LNCAP (cell line): Measurements from ENCODE around the gene MMP24.

ENCODE experiments used
- CTCF ChIP-seq: fragments of 450-650 bp; IDR thresholded peaks from 2 replicates; pipeline ENCODE4 v1.5.1; 2017; ENCODE audit warnings: mild to moderate bottlenecking

The MMP24 gene

GRCh38 chr20:35284992-35285805 is 58.7 kb downstream of the MMP24 start:
- TF ChIP-seq CTCF = no peak

GRCh38 chr20:35285806-35286076 is 59.3 kb downstream of the MMP24 start:
- no peak for TF ChIP-seq CTCF

- TF ChIP-seq CTCF = no peak
Measured at GRCh38 chr20:35286077-35286898, 59.8 kb downstream of the MMP24 start.

- no peak for TF ChIP-seq CTCF
Measured at GRCh38 chr20:35286899-35287508, 60.5 kb downstream of the MMP24 start.

- TF ChIP-seq CTCF = no peak
Measured at GRCh38 chr20:35287509-35288324, 61.2 kb downstream of the MMP24 start.

- no peak for TF ChIP-seq CTCF
Measured at GRCh38 chr20:35288325-35289060, 62.0 kb downstream of the MMP24 start.
